Measurements from ENCODE around the gene CIRBP.

The CIRBP gene

DNA sequence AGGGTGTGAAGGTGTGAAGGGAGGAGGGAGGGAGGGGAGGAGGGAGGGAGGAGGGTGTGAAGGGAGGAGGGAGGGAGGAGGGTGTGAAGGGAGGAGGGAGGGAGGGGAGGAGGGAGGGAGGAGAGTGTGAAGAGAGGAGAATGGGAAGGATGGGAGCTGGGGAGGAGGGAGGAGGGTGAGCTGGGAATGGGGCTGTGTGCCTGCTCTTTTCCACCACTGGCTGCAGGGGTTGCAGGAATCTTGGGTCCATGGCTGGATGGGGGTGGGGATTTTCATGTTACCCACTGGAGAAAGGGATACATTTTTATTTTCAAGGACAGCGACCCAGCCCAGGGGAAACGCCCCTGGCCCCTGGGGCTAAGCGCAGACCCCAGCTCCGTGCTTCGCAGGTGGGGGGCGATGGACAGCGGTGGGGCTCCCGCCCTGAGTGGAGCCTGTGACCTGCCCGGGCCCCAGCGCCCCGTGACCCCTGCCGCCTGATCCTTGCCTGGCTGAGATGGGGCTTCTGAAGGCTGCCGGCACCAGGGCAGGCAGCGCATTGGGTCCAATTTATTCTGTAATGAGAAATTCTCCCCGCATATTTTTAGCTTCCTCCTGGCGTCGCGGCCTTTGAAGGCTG is 13.6 kb downstream of the CIRBP start:
- Histone ChIP-seq H3K27me3 (ENCODE audit: control insufficient read depth in 2 of 2, insufficient read depth in 2 of 2, low read length in 2 of 2) (peaks cover 2 to 8% of the 10 kb centered on the region in 2 donors), H3K27ac (ENCODE audit: low read depth in 2 of 2, low read length in 2 of 2) (peak overlapping the region; percentile 94 to 97), H3K4me3 (ENCODE audit: low read length in 2 of 2) (no peak overlapping the region), H3K9ac (ENCODE audit: low read depth in 1 of 2, low read length in 2 of 2) (peak overlapping the region in 1 of 2 donors; percentile 80), H3K4me1 (ENCODE audit: control insufficient read depth in 2 of 2, insufficient read depth in 2 of 2, low read length in 2 of 2) (peaks cover 27 to 47% of the 10 kb centered on the region in 2 donors), H3K9me3 (ENCODE audit: control insufficient read depth in 2 of 2, low read length in 2 of 2) (no peaks in the 10 kb centered on the region), H3K36me3 (ENCODE audit: control insufficient read depth in 2 of 2, insufficient read depth in 2 of 2, low read length in 2 of 2) (peaks cover 8 to 10% of the 10 kb centered on the region in 2 donors)

DNA sequence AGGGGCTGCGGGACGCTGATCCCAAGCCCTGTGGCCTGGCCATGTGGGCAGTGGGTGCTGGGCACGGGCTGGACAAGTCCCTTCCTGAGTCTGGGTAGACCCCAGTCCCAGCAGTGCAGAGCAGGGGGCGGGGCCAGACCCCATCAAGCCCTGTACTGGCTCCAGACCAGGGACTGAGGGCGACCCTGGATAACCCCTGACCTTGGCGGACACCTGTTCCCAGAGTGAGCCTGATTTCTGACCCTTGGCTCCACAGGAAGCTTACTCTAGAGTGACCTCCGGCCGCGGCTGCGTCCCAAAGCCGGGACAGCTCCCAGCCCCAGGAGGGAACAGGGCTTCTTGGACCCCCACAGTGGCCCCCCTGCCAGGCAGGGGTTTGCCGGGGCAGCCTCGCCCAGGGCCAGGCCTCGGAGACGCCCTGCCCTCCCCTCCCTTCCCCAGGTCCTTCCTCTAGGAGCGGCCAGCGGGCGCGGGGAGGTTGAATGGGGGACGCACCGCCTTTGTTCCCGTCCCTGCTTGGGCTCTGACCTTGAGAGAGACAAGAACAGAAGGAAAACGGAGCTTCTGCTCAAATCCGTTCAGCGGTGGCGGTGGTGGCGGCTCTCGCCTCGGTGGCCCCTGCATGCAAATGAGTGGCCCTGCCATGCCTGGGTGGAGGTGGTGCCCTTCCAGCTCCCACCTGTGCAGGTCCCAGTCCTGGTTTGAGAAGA is 14.2 kb downstream of the CIRBP start:
- Histone ChIP-seq H3K27me3 (ENCODE audit: control insufficient read depth in 2 of 2, insufficient read depth in 2 of 2, low read length in 2 of 2) (peaks cover 4 to 8% of the 10 kb centered on the region in 2 donors), H3K9ac (ENCODE audit: low read depth in 1 of 2, low read length in 2 of 2) (peak overlapping the region; percentile 68 to 80), H3K9me3 (ENCODE audit: control insufficient read depth in 2 of 2, low read length in 2 of 2) (no peaks in the 10 kb centered on the region), H3K4me1 (ENCODE audit: control insufficient read depth in 2 of 2, insufficient read depth in 2 of 2, low read length in 2 of 2) (peaks cover 32 to 50% of the 10 kb centered on the region in 2 donors), H3K4me3 (ENCODE audit: low read length in 2 of 2) (peak overlapping the region; percentile 26 to 42), H3K27ac (ENCODE audit: low read depth in 2 of 2, low read length in 2 of 2) (peak overlapping the region; percentile 94 to 97), H3K36me3 (ENCODE audit: control insufficient read depth in 2 of 2, insufficient read depth in 2 of 2, low read length in 2 of 2) (peaks cover 8 to 10% of the 10 kb centered on the region in 2 donors)

DNA sequence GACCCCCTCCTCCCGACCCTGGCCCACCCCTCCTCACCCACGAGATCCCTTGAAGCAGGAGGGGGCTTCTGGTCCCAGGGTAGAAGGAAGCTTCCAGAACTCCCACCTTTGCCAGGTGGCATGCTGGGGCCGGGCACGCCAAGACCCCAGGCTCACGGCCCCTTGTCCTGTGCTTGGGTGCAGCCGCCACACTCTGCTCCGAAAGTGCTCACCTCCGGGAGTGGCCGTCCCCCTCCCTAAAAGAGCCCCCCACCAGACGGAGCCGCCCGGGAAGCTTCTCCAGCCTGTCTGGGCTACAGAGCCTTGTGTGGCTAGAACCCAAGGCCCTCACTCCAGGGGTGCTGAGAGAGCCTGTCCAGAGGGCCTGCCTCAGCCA is 14.8 kb downstream of the CIRBP start:
- Histone ChIP-seq H3K9ac (ENCODE audit: low read depth in 1 of 2, low read length in 2 of 2) (peak overlapping the region; percentile 68 to 80), H3K27ac (ENCODE audit: low read depth in 2 of 2, low read length in 2 of 2) (peak overlapping the region; percentile 94 to 97), H3K27me3 (ENCODE audit: control insufficient read depth in 2 of 2, insufficient read depth in 2 of 2, low read length in 2 of 2) (peaks cover 4 to 9% of the 10 kb centered on the region in 2 donors), H3K9me3 (ENCODE audit: control insufficient read depth in 2 of 2, low read length in 2 of 2) (no peaks in the 10 kb centered on the region), H3K36me3 (ENCODE audit: control insufficient read depth in 2 of 2, insufficient read depth in 2 of 2, low read length in 2 of 2) (peaks cover 6 to 7% of the 10 kb centered on the region in 2 donors), H3K4me3 (ENCODE audit: low read length in 2 of 2) (peak overlapping the region; percentile 26 to 42), H3K4me1 (ENCODE audit: control insufficient read depth in 2 of 2, insufficient read depth in 2 of 2, low read length in 2 of 2) (peaks cover 32 to 49% of the 10 kb centered on the region in 2 donors)

DNA sequence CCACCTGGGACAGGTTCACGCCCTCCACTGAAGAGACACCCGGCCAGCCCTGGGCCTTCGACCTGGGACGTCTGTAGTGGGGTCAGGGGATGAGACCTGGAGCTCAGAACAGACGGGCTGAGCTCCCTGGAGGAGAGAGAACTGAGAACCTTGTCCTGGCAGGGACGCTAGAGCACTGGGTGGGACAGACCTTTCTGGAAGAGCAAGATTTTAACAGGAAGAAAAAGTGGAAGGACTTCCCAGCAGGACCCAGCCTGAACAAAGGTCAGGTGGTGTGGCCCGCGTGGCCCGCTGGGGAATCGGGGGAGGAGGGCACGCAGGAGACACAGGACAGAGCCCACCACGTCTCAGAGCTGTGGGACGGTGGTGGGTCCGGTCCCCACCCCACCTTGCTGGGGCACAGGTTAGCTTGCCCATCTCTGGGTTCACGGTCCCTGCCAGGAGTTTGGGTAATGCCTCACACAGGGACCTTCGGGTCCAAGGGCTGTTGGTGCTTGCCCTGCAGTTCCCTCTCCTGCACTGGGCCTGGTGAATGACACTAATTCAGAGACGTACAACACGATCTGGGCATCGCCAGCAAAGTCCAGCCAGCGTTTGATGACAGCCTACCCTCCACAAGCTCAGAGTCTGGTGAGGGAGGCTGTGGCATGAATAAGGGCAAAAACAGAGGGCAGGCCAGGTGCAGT is 15.3 kb downstream of the CIRBP start:
- Histone ChIP-seq H3K4me3 (ENCODE audit: low read length in 2 of 2) (peak overlapping the region in 1 of 2 donors; percentile 42), H3K27ac (ENCODE audit: low read depth in 2 of 2, low read length in 2 of 2) (peak overlapping the region; percentile 94 to 97), H3K36me3 (ENCODE audit: control insufficient read depth in 2 of 2, insufficient read depth in 2 of 2, low read length in 2 of 2) (peaks cover 1 to 2% of the 10 kb centered on the region in 2 donors), H3K9ac (ENCODE audit: low read depth in 1 of 2, low read length in 2 of 2) (peak overlapping the region; percentile 68 to 80), H3K9me3 (ENCODE audit: control insufficient read depth in 2 of 2, low read length in 2 of 2) (no peaks in the 10 kb centered on the region), H3K4me1 (ENCODE audit: control insufficient read depth in 2 of 2, insufficient read depth in 2 of 2, low read length in 2 of 2) (peaks cover 32 to 49% of the 10 kb centered on the region in 2 donors), H3K27me3 (ENCODE audit: control insufficient read depth in 2 of 2, insufficient read depth in 2 of 2, low read length in 2 of 2) (peaks cover 4 to 13% of the 10 kb centered on the region in 2 donors)

DNA sequence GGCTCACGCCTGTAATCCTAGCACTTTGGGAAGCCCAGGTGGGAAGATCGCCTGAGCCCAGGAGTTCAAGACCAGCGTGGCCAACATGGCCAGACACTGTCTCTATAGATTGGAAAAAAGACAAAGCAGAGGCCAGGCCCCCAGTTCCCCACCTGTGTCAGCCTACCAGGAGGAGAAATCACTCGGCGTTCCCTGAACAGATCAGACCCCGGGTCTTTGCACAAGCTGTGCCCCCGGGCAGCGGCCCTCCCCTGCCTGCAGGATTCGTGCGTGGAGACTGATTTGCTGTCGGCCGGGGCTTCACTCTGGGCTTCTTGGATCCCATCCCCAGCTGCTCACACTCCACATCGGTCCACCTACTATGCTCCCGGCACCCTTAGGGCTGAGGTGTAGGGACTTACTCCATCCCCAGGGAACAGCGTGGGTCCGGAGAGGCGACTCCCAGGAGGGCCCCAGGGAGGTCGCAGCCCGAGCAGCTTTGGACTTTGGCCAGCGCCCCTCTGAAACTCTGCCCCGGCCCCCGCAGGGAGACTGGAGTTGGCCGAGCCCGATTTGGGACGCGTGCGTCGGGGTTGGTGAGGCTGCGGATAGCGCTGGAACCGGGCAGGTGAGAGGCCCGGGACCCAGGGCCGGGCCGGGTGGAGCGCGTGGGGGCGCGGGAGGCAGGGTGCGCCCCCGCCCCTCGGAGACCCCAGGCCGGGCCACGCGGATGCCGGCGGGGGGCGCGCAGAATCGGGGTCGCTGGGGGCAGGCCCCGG is 16.0 kb downstream of the CIRBP start:
- Histone ChIP-seq H3K4me1 (ENCODE audit: control insufficient read depth in 2 of 2, insufficient read depth in 2 of 2, low read length in 2 of 2) (peaks cover 32 to 44% of the 10 kb centered on the region in 2 donors), H3K9ac (ENCODE audit: low read depth in 1 of 2, low read length in 2 of 2) (peak overlapping the region; percentile 56 to 80), H3K36me3 (ENCODE audit: control insufficient read depth in 2 of 2, insufficient read depth in 2 of 2, low read length in 2 of 2) (no peaks in the 10 kb centered on the region), H3K9me3 (ENCODE audit: control insufficient read depth in 2 of 2, low read length in 2 of 2) (no peaks in the 10 kb centered on the region), H3K27me3 (ENCODE audit: control insufficient read depth in 2 of 2, insufficient read depth in 2 of 2, low read length in 2 of 2) (peaks cover 4 to 13% of the 10 kb centered on the region in 2 donors), H3K4me3 (ENCODE audit: low read length in 2 of 2) (no peak overlapping the region), H3K27ac (ENCODE audit: low read depth in 2 of 2, low read length in 2 of 2) (peak overlapping the region; percentile 94 to 97)

DNA sequence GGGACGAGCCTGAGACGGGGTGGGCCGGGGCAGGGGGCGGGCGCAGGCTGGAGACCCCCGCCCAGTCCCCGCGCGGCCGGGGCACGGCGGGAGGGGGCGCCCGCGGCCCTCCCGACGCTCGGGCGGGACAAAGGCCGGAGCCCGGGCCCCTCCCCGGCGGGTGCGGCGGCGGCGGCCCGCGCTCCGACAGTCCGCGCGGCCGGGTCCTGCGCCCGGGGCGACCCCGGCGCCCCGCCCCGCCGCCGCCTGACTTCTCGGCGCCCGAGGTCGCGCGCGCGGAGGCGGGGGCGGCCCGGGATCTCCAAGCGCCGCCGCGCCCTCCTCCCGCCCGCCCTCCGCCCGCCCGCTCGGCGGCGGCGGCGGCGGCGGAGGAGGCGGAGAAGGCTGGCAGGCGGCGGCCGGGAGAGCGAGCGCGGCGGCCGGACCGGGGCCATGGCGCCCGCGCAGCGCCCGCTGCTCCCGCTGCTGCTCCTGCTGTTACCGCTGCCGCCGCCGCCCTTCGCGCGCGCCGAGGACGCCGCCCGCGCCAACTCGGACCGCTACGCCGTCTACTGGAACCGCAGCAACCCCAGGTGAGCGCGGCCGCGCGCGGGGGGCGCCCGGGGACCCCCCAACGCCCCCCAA is 16.7 kb downstream of the CIRBP start, which contains the start of gene EFNA2:
Gene EFNA2, plus strand, starts transcription at position 137 of the 624 bp plus-strand sequence. Its CDS starts 296 bp downstream, at position 433.
- H3K4me3 ChIP-seq (ENCODE audit: low read length in 2 of 2): peak within 1 kb of the TSS; percentile 69 to 72
- peak within 1 kb of the TSS; percentile 94 to 97 for H3K27ac ChIP-seq (ENCODE audit: low read depth in 2 of 2, low read length in 2 of 2)
- H3K27me3 ChIP-seq (ENCODE audit: control insufficient read depth in 2 of 2, insufficient read depth in 2 of 2, low read length in 2 of 2): peaks cover 4 to 13% of the 10 kb centered on the region in 2 donors

DNA sequence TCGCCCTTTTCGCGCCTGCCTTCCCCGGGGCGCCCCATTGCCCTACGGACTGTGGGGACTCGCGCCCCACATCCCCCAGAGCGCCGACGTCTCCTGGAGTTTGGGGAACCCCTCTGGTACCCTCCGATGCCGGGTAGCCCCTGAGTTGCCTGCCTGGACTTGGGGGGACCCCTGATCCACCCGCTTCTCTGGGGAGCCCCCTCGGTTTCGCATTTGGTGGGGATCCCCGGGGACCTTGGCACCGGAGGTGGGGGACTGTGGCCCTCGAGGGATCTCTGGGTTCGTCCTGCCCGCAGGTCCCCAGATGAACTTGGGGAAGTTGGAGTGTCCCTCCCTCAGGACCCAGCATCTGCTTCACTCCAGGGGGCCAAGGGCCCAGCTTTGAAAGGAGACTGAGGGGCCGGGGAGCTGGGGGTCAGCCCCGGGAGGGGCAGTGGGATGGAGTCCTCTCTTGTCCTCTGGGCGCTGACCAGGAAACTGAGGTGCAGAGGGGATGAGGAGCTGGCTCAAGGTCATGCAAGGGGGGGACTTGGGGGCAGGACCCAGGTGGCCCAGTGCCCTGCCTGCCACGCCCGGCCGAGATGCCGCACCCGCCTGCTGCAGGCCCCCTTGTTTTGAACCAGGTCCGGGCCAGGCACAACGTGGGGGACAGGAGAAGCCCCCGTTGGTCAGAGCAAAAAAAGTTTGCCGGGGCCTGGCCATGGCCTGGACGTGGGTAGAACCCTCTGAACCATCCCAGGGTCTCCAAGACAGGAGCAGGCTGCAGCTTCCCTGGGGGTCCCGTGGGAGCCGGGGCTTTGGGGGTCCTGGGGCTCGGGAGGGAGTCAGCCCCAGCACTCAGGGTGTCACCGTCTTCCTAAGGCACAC is 17.6 kb downstream of the CIRBP start:
- H3K27me3 ChIP-seq (ENCODE audit: control insufficient read depth in 2 of 2, insufficient read depth in 2 of 2, low read length in 2 of 2): peaks cover 4 to 13% of the 10 kb centered on the region in 2 donors

More for the DNA sequence above, 16.7 kb downstream of the CIRBP start, which contains the start of gene EFNA2:
- Histone ChIP-seq H3K36me3 (ENCODE audit: control insufficient read depth in 2 of 2, insufficient read depth in 2 of 2, low read length in 2 of 2) (no peaks in the 10 kb centered on the region), H3K9ac (ENCODE audit: low read depth in 1 of 2, low read length in 2 of 2) (peak within 1 kb of the TSS; percentile 60 to 81), H3K4me1 (ENCODE audit: control insufficient read depth in 2 of 2, insufficient read depth in 2 of 2, low read length in 2 of 2) (peaks cover 34 to 50% of the 10 kb centered on the region in 2 donors), H3K9me3 (ENCODE audit: control insufficient read depth in 2 of 2, low read length in 2 of 2) (no peaks in the 10 kb centered on the region)

DNA sequence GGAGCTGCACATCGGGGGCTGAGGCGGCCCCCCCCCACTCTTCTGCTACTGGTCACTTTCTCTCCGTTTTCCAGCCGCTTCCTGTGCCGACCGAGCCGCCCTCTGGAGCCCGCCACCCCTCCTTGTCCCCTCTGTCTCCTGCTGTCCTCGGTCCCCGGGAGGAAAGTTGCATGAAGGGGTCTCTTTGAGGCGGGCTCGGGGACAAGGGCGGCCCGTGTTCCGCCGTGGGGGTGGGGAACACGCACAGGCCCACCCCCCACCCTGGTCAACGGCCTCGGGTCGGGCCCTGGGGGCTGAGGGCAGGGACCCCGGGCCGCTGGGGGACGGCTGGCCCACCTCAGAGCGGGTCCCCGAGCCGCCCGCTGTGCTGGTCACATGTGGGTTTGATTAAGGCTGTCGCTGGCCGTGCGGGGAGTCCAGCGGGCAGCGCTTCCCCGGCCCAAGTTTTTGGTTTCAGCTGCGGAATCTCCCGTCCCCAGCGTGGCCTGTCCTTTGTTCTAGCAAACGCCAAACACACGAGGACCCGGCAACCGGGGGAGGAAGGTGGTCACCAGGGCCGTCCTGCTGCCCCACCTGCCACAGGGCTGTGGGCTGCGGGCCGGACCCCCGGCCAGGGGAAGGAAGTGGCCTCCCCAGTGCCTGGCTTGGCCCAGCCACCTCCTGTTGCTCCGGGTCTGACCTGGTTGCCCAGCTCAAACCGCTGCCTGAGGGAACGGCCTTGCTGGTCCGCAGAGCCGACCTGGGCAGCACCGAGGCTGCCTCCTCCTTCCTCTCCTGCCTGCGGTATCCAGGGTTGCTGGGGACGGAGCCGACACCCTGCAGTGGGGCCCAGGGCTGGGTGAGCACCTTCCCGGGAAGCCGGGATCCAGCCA is 18.5 kb downstream of the CIRBP start:
- H3K9me3 ChIP-seq (ENCODE audit: control insufficient read depth in 2 of 2, low read length in 2 of 2): no peaks in the 10 kb centered on the region

More for the DNA sequence above, 17.6 kb downstream of the CIRBP start:
- Histone ChIP-seq H3K9me3 (ENCODE audit: control insufficient read depth in 2 of 2, low read length in 2 of 2) (no peaks in the 10 kb centered on the region), H3K4me3 (ENCODE audit: low read length in 2 of 2) (peak overlapping the region; percentile 69 to 72), H3K27ac (ENCODE audit: low read depth in 2 of 2, low read length in 2 of 2) (peak overlapping the region; percentile 72 to 79), H3K36me3 (ENCODE audit: control insufficient read depth in 2 of 2, insufficient read depth in 2 of 2, low read length in 2 of 2) (no peaks in the 10 kb centered on the region), H3K9ac (ENCODE audit: low read depth in 1 of 2, low read length in 2 of 2) (peak overlapping the region; percentile 60 to 81), H3K4me1 (ENCODE audit: control insufficient read depth in 2 of 2, insufficient read depth in 2 of 2, low read length in 2 of 2) (peaks cover 41 to 59% of the 10 kb centered on the region in 2 donors)

More for the DNA sequence above, 18.5 kb downstream of the CIRBP start:
- Histone ChIP-seq H3K36me3 (ENCODE audit: control insufficient read depth in 2 of 2, insufficient read depth in 2 of 2, low read length in 2 of 2) (no peaks in the 10 kb centered on the region), H3K4me1 (ENCODE audit: control insufficient read depth in 2 of 2, insufficient read depth in 2 of 2, low read length in 2 of 2) (peaks cover 46 to 67% of the 10 kb centered on the region in 2 donors), H3K9ac (ENCODE audit: low read depth in 1 of 2, low read length in 2 of 2) (peak overlapping the region; percentile 14 to 81), H3K4me3 (ENCODE audit: low read length in 2 of 2) (peak overlapping the region; percentile 69 to 72), H3K27me3 (ENCODE audit: control insufficient read depth in 2 of 2, insufficient read depth in 2 of 2, low read length in 2 of 2) (peaks cover 4 to 13% of the 10 kb centered on the region in 2 donors), H3K27ac (ENCODE audit: low read depth in 2 of 2, low read length in 2 of 2) (peak overlapping the region; percentile 72 to 79)
